D341Med (cell line): ENCODE results near the gene HBM.
"Not testable (repeated sequence)": the region's sequence is repeated elsewhere in the genome, so short reads cannot be mapped to it uniquely, and the experiment has no call there.

ENCODE experiments used
- DNase-seq: peaks from one replicate; pipeline ENCODE4 v3.0.0; 2012; ENCODE audit warnings: low spot score

HBM gene

DNA sequence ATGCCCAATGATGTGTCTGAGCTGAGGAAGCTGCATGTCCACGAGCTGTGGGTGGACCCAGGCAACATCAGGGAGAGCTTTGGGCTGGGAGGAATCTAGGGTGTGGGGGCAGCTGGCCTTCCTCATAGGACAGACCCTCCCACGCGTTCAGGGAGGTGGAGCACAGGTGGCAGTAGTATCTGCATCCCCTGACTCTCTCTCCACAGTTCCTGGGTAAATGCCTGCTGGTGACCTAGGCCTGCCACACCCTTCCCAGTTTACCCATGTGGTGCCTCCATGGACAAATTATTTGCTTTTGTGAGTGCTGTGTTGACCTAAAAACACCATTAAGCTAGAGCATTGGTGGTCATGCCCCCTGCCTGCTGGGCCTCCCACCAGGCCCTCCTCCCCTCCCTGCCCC, 3.2 kb downstream of the HBM start:
- DNase-seq: no peak

DNA sequence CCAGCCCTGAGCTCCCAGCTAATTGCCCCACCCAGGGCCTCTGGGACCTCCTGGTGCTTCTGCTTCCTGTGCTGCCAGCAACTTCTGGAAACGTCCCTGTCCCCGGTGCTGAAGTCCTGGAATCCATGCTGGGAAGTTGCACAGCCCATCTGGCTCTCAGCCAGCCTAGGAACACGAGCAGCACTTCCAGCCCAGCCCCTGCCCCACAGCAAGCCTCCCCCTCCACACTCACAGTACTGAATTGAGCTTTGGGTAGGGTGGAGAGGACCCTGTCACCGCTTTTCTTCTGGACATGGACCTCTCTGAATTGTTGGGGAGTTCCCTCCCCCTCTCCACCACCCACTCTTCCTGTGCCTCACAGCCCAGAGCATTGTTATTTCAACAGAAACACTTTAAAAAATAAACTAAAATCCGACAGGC, 4.3 kb downstream of the HBM start:
- not testable (repeated sequence) for DNase-seq

DNA sequence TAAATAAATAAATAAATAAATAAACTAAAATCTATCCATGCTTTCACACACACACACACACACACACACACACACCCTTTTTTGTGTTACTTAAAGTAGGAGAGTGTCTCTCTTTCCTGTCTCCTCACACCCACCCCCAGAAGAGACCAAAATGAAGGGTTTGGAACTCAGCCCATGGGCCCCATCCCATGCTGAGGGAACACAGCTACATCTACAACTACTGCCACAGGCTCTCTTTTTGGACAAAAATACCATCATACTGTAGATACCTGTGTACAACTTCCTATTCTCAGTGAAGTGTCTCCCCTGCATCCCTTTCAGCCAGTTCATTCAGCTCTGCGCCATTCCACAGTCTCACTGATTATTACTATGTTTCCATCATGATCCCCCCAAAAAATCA, 5.0 kb downstream of the HBM start:
- DNase-seq: no peak

DNA sequence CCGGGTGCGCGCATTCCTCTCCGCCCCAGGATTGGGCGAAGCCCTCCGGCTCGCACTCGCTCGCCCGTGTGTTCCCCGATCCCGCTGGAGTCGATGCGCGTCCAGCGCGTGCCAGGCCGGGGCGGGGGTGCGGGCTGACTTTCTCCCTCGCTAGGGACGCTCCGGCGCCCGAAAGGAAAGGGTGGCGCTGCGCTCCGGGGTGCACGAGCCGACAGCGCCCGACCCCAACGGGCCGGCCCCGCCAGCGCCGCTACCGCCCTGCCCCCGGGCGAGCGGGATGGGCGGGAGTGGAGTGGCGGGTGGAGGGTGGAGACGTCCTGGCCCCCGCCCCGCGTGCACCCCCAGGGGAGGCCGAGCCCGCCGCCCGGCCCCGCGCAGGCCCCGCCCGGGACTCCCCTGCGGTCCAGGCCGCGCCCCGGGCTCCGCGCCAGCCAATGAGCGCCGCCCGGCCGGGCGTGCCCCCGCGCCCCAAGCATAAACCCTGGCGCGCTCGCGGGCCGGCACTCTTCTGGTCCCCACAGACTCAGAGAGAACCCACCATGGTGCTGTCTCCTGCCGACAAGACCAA, 6.7 kb downstream of the HBM start, which contains the start of gene HBA2:
Gene HBA2, plus strand, starts transcription at position 503 of the 568 bp plus-strand sequence. Its CDS starts 37 bp downstream, at position 540.
- DNase-seq: not testable (repeated sequence)

DNA sequence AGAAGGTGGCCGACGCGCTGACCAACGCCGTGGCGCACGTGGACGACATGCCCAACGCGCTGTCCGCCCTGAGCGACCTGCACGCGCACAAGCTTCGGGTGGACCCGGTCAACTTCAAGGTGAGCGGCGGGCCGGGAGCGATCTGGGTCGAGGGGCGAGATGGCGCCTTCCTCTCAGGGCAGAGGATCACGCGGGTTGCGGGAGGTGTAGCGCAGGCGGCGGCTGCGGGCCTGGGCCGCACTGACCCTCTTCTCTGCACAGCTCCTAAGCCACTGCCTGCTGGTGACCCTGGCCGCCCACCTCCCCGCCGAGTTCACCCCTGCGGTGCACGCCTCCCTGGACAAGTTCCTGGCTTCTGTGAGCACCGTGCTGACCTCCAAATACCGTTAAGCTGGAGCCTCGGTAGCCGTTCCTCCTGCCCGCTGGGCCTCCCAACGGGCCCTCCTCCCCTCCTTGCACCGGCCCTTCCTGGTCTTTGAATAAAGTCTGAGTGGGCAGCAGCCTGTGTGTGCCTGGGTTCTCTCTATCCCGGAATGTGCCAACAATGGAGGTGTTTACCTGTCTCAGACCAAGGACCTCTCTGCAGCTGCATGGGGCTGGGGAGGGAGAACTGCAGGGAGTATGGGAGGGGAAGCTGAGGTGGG, 7.6 kb downstream of the HBM start:
- not testable (repeated sequence) for DNase-seq

DNA sequence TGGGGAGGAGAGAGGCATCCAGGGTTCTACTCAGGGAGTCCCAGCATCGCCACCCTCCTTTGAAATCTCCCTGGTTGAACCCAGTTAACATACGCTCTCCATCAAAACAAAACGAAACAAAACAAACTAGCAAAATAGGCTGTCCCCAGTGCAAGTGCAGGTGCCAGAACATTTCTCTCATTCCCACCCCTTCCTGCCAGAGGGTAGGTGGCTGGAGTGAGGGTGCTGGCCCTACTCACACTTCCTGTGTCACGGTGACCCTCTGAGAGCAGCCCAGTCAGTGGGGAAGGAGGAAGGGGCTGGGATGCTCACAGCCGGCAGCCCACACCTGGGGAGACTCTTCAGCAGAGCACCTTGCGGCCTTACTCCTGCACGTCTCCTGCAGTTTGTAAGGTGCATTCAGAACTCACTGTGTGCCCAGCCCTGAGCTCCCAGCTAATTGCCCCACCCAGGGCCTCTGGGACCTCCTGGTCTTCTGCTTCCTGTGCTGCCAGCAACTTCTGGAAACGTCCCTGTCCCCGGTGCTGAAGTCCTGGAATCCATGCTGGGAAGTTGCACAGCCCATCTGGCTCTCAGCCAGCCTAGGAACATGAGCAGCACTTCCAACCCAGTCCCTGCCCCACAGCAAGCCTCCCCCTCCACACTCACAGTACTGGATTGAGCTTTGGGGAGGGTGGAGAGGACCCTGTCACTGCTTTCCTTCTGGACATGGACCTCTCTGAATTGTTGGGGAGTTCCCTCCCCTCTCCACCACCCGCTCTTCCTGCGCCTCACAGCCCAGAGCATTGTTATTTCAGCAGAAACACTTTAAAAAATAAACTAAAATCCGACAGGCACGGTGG, 8.4 kb downstream of the HBM start:
- DNase-seq: not testable (repeated sequence)

DNA sequence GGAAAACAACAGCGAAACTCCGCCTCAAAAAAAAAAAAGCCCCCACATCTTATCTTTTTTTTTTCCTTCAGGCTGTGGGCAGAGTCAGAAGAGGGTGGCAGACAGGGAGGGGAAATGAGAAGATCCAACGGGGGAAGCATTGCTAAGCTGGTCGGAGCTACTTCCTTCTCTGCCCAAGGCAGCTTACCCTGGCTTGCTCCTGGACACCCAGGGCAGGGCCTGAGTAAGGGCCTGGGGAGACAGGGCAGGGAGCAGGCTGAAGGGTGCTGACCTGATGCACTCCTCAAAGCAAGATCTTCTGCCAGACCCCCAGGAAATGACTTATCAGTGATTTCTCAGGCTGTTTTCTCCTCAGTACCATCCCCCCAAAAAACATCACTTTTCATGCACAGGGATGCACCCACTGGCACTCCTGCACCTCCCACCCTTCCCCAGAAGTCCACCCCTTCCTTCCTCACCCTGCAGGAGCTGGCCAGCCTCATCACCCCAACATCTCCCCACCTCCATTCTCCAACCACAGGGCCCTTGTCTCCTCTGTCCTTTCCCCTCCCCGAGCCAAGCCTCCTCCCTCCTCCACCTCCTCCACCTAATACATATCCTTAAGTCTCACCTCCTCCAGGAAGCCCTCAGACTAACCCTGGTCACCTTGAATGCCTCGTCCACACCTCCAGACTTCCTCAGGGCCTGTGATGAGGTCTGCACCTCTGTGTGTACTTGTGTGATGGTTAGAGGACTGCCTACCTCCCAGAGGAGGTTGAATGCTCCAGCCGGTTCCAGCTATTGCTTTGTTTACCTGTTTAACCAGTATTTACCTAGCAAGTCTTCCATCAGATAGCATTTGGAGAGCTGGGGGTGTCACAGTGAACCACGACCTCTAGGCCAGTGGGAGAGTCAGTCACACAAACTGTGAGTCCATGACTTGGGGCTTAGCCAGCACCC, 9.5 kb downstream of the HBM start:
- DNase-seq: no peak

DNA sequence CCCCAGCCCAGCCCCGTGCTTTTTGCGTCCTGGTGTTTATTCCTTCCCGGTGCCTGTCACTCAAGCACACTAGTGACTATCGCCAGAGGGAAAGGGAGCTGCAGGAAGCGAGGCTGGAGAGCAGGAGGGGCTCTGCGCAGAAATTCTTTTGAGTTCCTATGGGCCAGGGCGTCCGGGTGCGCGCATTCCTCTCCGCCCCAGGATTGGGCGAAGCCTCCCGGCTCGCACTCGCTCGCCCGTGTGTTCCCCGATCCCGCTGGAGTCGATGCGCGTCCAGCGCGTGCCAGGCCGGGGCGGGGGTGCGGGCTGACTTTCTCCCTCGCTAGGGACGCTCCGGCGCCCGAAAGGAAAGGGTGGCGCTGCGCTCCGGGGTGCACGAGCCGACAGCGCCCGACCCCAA, 10.2 kb downstream of the HBM start:
- DNase-seq: not testable (repeated sequence)

DNA sequence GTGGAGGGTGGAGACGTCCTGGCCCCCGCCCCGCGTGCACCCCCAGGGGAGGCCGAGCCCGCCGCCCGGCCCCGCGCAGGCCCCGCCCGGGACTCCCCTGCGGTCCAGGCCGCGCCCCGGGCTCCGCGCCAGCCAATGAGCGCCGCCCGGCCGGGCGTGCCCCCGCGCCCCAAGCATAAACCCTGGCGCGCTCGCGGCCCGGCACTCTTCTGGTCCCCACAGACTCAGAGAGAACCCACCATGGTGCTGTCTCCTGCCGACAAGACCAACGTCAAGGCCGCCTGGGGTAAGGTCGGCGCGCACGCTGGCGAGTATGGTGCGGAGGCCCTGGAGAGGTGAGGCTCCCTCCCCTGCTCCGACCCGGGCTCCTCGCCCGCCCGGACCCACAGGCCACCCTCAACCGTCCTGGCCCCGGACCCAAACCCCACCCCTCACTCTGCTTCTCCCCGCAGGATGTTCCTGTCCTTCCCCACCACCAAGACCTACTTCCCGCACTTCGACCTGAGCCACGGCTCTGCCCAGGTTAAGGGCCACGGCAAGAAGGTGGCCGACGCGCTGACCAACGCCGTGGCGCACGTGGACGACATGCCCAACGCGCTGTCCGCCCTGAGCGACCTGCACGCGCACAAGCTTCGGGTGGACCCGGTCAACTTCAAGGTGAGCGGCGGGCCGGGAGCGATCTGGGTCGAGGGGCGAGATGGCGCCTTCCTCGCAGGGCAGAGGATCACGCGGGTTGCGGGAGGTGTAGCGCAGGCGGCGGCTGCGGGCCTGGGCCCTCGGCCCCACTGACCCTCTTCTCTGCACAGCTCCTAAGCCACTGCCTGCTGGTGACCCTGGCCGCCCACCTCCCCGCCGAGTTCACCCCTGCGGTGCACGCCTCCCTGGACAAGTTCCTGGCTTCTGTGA, 11.0 kb downstream of the HBM start, which contains the start of gene HBA1:
Gene HBA1, plus strand, starts transcription at position 204 of the 906 bp plus-strand sequence. Its CDS starts 37 bp downstream, at position 241.
- not testable (repeated sequence) for DNase-seq

DNA sequence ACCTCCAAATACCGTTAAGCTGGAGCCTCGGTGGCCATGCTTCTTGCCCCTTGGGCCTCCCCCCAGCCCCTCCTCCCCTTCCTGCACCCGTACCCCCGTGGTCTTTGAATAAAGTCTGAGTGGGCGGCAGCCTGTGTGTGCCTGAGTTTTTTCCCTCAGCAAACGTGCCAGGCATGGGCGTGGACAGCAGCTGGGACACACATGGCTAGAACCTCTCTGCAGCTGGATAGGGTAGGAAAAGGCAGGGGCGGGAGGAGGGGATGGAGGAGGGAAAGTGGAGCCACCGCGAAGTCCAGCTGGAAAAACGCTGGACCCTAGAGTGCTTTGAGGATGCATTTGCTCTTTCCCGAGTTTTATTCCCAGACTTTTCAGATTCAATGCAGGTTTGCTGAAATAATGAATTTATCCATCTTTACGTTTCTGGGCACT, 11.6 kb downstream of the HBM start:
- DNase-seq: no peak

DNA sequence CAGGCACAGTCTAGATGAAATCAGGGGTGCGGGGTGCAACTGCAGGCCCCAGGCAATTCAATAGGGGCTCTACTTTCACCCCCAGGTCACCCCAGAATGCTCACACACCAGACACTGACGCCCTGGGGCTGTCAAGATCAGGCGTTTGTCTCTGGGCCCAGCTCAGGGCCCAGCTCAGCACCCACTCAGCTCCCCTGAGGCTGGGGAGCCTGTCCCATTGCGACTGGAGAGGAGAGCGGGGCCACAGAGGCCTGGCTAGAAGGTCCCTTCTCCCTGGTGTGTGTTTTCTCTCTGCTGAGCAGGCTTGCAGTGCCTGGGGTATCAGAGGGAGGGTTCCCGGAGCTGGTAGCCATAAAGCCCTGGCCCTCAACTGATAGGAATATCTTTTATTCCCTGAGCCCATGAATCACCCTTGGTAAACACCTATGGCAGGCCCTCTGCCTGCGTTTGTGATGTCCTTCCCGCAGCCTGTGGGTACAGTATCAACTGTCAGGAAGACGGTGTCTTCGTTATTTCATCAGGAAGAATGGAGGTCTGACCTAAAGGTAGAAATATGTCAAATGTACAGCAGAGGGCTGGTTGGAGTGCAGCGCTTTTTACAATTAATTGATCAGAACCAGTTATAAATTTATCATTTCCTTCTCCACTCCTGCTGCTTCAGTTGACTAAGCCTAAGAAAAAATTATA, 12.3 kb downstream of the HBM start:
- DNase-seq: no peak

DNA sequence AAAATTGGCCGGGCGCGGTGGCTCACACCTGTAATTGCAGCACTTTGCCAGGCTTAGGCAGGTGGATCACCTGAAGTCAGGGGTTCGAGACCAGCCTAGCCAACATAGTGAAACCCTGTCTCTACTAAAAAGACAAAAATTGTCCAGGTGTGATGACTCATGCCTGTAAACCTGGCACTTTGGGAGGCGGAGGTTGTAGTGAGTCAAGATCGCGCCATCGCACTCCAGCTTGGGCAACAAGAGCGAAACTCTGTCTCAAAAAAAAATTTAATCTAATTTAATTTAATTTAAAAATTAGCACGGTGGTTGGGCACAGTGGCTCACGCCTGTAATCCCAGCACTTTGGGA, 12.9 kb downstream of the HBM start:
- DNase-seq: no peak

DNA sequence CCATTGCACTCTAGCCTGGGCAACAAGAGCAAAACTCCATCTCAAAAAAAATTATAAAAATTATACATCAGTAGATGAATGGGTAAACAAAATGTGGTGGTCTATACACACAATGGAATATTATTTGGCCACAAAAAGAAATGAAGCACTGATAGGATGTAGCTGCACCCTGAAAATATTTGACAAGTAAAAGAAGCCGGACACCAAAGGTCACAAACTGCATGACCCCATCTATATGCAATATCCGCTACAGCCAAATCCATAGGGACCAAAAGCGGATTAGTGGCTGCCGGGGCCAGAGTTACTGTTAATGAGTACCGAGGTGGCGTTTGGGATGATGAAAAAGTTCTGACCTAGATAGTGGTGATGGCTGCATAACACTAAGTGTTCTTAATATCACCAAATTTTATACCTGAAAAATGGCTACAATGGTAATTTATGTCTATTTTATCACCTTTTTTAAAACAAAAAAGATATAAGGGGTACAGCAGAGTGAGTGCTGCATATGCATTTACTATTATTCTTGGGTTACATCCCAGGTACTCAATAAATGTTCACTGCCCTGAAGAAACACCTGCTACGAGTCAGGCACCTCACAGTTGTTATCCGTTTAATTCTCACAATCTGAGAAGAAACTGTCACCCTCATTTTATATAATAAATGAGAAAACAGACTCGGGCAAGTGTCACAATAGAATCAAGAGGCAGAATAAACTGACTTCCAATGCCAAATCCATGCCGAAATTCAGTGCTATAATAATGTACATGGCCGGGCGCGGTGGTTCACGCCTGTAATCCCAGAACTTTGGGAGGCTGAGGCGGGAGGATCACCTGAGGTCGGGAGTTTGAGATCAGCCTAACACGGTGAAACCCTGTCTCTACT, 13.7 kb downstream of the HBM start:
- DNase-seq: no peak

DNA sequence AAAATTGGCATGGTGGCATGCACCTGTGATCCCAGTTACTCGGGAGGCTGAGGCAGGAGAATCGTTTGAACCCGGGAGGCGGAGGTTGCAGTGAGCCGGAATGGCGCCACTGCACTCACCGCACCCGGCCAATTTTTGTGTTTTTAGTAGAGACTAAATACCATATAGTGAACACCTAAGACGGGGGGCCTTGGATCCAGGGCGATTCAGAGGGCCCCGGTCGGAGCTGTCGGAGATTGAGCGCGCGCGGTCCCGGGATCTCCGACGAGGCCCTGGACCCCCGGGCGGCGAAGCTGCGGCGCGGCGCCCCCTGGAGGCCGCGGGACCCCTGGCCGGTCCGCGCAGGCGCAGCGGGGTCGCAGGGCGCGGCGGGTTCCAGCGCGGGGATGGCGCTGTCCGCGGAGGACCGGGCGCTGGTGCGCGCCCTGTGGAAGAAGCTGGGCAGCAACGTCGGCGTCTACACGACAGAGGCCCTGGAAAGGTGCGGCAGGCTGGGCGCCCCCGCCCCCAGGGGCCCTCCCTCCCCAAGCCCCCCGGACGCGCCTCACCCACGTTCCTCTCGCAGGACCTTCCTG, 14.4 kb downstream of the HBM start, which contains the start of gene HBQ1:
Gene HBQ1, plus strand, starts transcription at position 359 of the 575 bp plus-strand sequence. Its CDS starts 28 bp downstream, at position 387.
- peak; percentile 94 for DNase-seq

DNA sequence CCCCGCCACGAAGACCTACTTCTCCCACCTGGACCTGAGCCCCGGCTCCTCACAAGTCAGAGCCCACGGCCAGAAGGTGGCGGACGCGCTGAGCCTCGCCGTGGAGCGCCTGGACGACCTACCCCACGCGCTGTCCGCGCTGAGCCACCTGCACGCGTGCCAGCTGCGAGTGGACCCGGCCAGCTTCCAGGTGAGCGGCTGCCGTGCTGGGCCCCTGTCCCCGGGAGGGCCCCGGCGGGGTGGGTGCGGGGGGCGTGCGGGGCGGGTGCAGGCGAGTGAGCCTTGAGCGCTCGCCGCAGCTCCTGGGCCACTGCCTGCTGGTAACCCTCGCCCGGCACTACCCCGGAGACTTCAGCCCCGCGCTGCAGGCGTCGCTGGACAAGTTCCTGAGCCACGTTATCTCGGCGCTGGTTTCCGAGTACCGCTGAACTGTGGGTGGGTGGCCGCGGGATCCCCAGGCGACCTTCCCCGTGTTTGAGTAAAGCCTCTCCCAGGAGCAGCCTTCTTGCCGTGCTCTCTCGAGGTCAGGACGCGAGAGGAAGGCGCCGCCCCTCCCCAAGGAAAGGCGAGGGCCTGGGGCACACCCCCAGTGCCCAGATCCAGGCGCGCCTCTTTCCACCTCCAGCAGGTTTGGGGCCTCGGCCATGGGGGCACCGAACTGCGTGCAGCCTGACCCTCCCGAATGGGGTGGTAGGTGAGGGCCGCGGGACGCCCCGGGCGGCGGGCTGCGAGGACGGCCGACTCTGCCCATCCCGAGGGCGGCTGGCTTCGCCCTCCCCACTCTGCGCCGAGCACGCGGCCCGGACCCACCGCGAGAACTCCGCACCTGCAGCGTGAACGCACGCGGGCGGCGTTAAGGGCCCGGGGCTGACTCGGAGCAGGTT, 15.1 kb downstream of the HBM start:
- peak; percentile 68 for DNase-seq

DNA sequence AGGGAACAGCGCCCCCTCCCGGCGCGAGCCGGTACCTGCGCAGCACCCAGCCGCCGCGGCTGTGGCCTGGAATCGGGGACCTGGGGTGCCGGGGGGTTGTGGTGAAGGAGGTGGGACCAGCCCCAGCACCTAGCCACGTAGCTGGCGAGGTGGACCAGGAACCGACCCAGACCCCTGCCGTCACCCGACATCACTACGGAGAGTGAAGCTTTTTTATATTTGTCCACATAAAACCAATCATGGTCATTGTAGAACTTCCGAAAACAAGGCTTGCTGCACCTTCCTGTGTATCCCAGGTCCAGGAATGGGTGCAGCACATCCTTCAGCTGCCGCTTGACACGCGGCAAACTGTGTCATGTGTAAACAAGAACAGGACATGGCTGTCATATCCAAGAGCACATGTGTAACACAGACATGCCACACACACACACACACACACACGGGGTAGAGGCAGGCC, 15.8 kb downstream of the HBM start:
- peak; percentile 92 for DNase-seq

DNA sequence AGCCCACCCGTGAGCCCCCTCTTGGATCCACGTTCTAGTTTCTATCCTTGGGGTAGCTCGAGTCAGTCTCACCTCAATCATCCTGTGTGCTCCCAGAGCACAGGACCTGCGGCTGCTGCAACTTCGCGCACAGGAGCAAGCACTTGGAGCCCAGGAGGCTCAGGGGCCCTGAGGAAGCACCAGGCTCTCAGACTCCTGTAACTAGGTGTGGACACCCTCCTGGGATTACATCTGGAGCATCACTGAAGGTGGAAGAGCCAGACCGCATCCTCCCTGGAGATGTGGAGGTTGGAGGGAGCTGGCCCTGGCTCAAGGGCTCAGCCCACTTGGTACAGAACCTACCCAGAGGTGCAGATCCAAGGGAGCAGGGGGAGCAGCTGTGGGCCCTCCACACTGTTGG, 17.2 kb downstream of the HBM start:
- no peak for DNase-seq
